Skin epidermis (tissue), 12 donors: ENCODE data around the gene FNDC10.
A peak's percentile ranks its signal among the peaks of the same experiment; 100 is the strongest.
"Not testable (repeated sequence)": the region's sequence is repeated elsewhere in the genome, so short reads cannot be mapped to it uniquely, and the experiment has no call there.

Experiments
- H3K27ac ChIP-seq, 21 experiments: fragments of 200-600 bp; sonication (generic) in 11 of 21; one replicate each; pipeline ENCODE4 v1.5.0; 2020; ENCODE audit warnings: mild to moderate bottlenecking in 3 of 21, inconsistent platforms in 2 of 21, moderate library complexity in 2 of 21
- H3K4me3 ChIP-seq, 7 experiments: fragments of 200-600 bp; sonication (generic) in 2 of 7; one replicate each; pipeline ENCODE4 v1.5.0; 2020; ENCODE audit warnings: inconsistent platforms in 2 of 7, mild to moderate bottlenecking in 2 of 7, moderate library complexity in 1 of 7

FNDC10 gene

DNA sequence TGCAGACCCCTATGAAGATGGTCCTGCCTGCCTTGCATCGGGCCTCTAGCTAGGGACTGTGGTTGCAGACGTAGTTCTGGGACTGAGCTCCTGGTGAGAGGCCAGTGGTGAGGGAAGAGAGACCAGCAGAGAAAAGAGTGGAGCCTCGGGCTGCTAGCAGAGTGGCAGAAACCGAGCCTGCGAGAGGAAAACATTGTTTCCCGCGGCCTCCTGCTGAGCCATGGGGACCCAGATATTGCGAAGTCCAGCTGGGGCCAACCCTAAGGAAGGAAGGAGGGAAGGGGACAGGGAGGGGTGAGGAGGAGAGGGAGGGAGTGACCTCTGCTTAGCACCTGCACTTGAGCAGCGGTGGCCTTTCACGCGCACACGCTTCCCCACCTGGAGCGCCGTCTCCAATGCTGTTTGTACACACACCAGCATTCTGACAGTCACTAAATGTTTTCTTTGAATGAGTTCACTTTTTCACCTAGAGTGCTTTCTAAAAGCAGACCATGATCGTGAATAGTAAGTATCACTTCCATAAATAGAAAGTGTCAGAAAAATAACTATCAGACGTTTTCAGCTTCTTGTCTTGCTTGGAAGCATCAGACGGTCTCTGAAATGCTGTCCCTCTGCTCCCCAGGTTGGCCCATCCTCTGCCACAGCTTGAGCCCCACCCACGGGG lies 2.5 kb upstream of the FNDC10 start:
- no peak overlapping the region for H3K27ac ChIP-seq
- no peak overlapping the region for H3K4me3 ChIP-seq

- H3K27ac ChIP-seq: no peak overlapping the region
Measured at GRCh38 chr1:1601564-1602303, 1.8 kb upstream of the FNDC10 start.

GRCh38 chr1:1600861-1601563 lies 1.1 kb upstream of the FNDC10 start:
- H3K4me3 ChIP-seq: peak overlapping the region in 2 of 7 experiments; percentile 39 to 47
- H3K27ac ChIP-seq: no peak overlapping the region

More at GRCh38 chr1:1601564-1602303, 1.8 kb upstream of the FNDC10 start:
- no peak overlapping the region for H3K4me3 ChIP-seq

GRCh38 chr1:1599030-1599934 lies 653 bp downstream of the FNDC10 start:
- Histone ChIP-seq H3K27ac (no peak overlapping the region), H3K4me3 (peak overlapping the region in 6 of 7 experiments; percentile 8 to 35 (median 24))

- Histone ChIP-seq H3K27ac (no peak overlapping the region), H3K4me3 (no peak overlapping the region)
Measured at GRCh38 chr1:1598720-1599029, 1.3 kb downstream of the FNDC10 start.

GRCh38 chr1:1598051-1598719 lies 1.8 kb downstream of the FNDC10 start:
- no peak overlapping the region for H3K27ac ChIP-seq
- H3K4me3 ChIP-seq: no peak overlapping the region

DNA sequence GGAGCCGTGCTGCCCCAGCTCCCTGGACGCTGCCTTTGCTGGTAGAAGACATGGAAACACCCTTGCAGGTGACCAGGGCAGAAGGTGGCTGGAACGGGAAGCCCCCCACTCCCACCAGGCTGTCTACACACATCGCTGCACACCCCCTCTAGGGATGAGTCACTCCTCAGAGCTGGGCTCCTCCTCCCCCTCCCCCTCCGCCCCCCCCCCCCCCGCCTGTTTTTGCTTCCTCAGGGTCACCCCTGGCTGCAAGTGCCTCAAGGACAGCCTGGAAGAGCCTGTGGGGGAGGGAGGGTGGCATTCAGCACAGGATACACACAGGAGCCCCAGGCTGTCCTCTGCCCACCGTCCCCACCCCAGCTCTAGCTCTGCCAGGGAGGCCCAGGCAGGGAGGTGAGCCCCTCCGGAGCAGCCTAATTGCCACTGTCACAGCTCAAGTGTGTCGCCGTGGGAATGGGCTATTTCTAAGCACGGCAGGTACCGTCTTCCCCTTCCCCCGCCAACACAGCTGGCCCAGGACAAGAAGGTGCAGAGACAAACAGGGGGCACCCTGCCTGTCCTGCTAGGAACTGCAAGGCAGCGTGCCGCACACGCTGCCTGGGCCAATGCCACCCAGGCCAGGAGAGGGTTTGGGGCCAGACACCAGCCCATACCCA lies 2.5 kb downstream of the FNDC10 start:
- Histone ChIP-seq H3K27ac (no peak overlapping the region), H3K4me3 (no peak overlapping the region)

GRCh38 chr1:1596493-1597274 lies 3.3 kb downstream of the FNDC10 start:
- Histone ChIP-seq H3K4me3 (no peak overlapping the region), H3K27ac (no peak overlapping the region)

- not testable (repeated sequence) for H3K27ac ChIP-seq, H3K4me3 ChIP-seq
Measured at GRCh38 chr1:1595341-1595740, 4.6 kb downstream of the FNDC10 start.

GRCh38 chr1:1594602-1595260 lies 5.2 kb downstream of the FNDC10 start:
- Histone ChIP-seq H3K4me3 (no peak overlapping the region), H3K27ac (no peak overlapping the region)

DNA sequence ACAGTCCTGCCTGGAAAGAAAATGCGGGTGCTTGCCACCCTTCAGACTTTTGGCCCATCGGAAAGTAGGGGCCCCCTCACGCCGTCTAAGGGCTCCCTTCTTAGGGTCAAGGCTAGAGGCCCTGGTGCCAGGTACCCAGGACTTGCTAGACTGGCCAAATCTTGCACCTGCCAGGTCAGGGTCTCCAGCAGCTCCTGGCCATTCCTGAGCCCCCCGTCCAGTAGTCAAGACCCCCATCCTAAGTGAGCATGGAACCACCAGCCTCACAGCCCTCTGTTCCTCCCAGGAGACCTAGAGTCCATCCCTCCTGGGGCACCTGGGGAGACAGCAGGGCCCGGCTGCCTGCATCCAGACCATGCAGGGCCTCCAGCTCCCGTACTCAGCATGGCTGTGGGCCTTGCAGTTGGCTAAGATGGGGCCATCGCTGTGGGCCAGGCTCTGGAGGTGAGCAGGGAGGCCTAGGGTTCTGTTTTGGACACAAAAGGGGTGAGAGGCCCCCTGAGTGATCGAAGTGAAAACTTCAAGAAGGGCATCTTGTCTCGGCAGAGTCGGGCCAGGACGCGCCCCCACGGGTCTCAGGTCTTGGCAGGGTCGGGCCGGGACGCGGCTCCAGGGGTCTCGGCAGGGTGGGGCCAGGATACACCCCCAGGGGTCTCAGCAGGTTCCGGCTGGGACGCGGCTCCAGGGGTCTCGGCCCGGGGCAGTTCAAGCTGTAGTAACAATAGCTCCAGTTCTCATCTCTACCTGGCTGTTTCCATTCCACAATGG lies 5.9 kb downstream of the FNDC10 start:
- no peak overlapping the region for H3K27ac ChIP-seq

GRCh38 chr1:1591452-1591851 lies 8.5 kb downstream of the FNDC10 start:
- Histone ChIP-seq H3K4me3 (no peak overlapping the region), H3K27ac (no peak overlapping the region)

More for the DNA sequence above, 5.9 kb downstream of the FNDC10 start:
- H3K4me3 ChIP-seq: no peak overlapping the region

GRCh38 chr1:1583347-1584010 lies 16.5 kb downstream of the FNDC10 start:
- no peak overlapping the region for H3K4me3 ChIP-seq
- no peak overlapping the region for H3K27ac ChIP-seq

DNA sequence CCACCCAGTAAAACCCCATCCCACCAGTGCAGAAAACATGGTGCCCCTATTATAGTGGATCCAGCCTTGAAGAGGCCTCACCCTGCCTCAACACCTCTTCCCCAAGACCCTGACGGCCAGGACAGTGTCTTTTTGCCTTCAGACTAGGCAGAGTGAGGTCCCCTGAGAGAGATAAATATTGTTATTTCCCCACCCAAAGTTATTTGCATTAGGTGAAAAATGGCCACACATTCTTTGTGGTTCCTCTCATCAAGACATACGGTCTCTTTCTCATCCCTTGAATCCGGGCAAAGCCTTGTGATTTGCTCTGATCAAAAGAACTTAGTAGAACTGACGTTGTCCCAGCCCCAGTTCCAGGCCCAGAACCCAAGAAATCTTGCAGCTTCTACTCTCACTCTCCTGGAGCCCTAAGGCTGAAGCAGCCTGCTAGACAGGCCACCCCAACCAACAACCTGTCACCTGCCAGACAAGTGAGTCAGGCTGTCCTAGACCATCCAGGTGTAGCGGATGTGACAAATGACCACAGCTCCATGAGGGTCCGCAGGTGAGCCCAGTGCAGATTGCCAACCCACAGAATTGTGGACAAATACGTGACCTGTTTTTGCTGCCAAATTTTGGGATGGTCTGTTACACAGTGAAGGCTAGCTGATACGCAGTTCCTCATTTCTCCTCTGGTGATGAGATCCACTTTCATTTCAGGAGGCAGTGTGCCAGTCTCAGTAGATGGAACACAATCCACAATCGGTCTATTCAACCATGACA lies 17.2 kb downstream of the FNDC10 start:
- Histone ChIP-seq H3K4me3 (no peak overlapping the region), H3K27ac (no peak overlapping the region)

DNA sequence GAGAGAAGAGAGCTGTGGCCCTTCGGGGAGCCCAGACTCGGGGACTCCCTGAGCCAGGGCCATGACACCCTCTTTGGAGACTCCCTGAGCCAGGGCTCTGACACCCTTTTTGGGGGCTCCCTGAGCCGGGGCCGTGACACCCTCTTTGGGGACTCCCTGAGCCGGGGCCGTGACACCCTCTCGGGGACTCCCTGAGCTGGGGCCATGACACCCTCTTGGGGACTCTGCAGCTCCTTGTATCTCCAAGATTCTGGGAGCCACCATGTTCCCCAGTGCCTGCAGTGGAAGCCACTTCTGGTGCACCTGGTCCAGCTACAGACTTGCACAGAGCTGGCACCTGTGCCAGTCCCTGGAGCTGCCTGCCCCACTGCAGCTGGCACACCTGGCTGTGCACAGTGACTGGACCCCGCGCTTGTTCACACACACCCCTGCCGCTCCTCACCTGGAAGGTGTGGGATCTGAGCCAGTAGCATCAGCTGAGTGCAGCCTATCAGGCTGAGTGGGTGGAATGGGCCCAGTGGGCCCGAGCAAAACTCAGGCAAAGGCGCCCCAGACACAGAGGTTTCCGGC lies 21.5 kb downstream of the FNDC10 start:
- H3K27ac ChIP-seq: no peak overlapping the region
- no peak overlapping the region for H3K4me3 ChIP-seq
